IPS-15b (cell line): ENCODE results near the gene NDUFS4.

ENCODE experiments used
- H3K27me3 ChIP-seq: one replicate; pipeline ENCODE4 v1.6.1; 2013; ENCODE audit warnings: low read length; ENCODE audit not compliant: control insufficient read depth, insufficient read depth
- H3K36me3 ChIP-seq: one replicate; pipeline ENCODE4 v1.6.1; 2013; ENCODE audit warnings: low read length; ENCODE audit not compliant: control insufficient read depth, insufficient read depth
- H3K4me1 ChIP-seq: one replicate; pipeline ENCODE4 v1.6.1; 2013; ENCODE audit warnings: mild to moderate bottlenecking, low read length; ENCODE audit not compliant: control insufficient read depth, insufficient read depth
- H3K4me3 ChIP-seq: one replicate; pipeline ENCODE4 v1.5.1; 2013; ENCODE audit warnings: low read depth, low read length
- H3K9ac ChIP-seq: one replicate; pipeline ENCODE4 v1.6.1; 2013; ENCODE audit warnings: low read depth, mild to moderate bottlenecking, low read length
- H3K9me3 ChIP-seq: one replicate; pipeline ENCODE4 v1.6.1; 2013; ENCODE audit warnings: mild to moderate bottlenecking, low read length; ENCODE audit not compliant: control insufficient read depth, insufficient read depth

NDUFS4 gene

GRCh38 chr5:53575831-53576230 is 15.4 kb downstream of the NDUFS4 start:
- H3K36me3 ChIP-seq: no peaks in the 10 kb centered on the region
- no peak overlapping the region for H3K9ac ChIP-seq
- H3K27me3 ChIP-seq: no peaks in the 10 kb centered on the region
- peaks cover 5% of the 10 kb centered on the region for H3K4me1 ChIP-seq
- no peaks in the 10 kb centered on the region for H3K9me3 ChIP-seq
- H3K4me3 ChIP-seq: no peak overlapping the region

- peaks cover 5% of the 10 kb centered on the region for H3K4me1 ChIP-seq
- H3K36me3 ChIP-seq: no peaks in the 10 kb centered on the region
Observed at GRCh38 chr5:53576674-53577073, 16.2 kb downstream of the NDUFS4 start.

GRCh38 chr5:53578854-53579253 is 18.4 kb downstream of the NDUFS4 start:
- H3K36me3 ChIP-seq: no peaks in the 10 kb centered on the region
- H3K27me3 ChIP-seq: no peaks in the 10 kb centered on the region
- peaks cover 5% of the 10 kb centered on the region for H3K4me1 ChIP-seq
- H3K9ac ChIP-seq: no peak overlapping the region
- H3K9me3 ChIP-seq: no peaks in the 10 kb centered on the region
- H3K4me3 ChIP-seq: no peak overlapping the region

More at GRCh38 chr5:53576674-53577073, 16.2 kb downstream of the NDUFS4 start:
- Histone ChIP-seq H3K9ac (no peak overlapping the region), H3K4me3 (no peak overlapping the region), H3K9me3 (no peaks in the 10 kb centered on the region), H3K27me3 (no peaks in the 10 kb centered on the region)

- H3K4me3 ChIP-seq: no peak overlapping the region
- no peaks in the 10 kb centered on the region for H3K27me3 ChIP-seq
- no peaks in the 10 kb centered on the region for H3K4me1 ChIP-seq
- no peaks in the 10 kb centered on the region for H3K36me3 ChIP-seq
- no peak overlapping the region for H3K9ac ChIP-seq
- no peaks in the 10 kb centered on the region for H3K9me3 ChIP-seq
Observed at GRCh38 chr5:53580547-53580946, 20.1 kb downstream of the NDUFS4 start.

DNA sequence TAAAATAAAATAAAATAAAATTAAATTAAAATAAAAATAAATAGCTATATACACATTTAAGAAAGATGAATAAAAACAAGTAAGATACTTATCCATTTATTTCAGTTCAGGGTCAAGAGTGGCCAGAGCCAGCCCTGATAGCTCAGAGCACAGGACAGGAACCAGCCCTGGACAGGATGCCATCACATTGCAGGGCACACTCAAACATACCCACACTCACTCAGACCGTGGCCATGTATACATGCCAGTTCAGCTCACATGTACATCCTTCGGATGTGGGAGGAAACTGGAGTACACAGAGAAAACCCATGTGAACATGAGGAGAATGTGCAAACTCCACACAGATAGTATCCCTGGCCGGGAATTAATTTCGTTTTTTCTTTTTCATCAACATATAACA is 21.8 kb downstream of the NDUFS4 start:
- H3K4me3 ChIP-seq: no peak overlapping the region
- H3K36me3 ChIP-seq: no peaks in the 10 kb centered on the region
- H3K4me1 ChIP-seq: no peaks in the 10 kb centered on the region
- no peaks in the 10 kb centered on the region for H3K9me3 ChIP-seq
- H3K9ac ChIP-seq: no peak overlapping the region
- no peaks in the 10 kb centered on the region for H3K27me3 ChIP-seq

GRCh38 chr5:53590759-53591158 is 30.3 kb downstream of the NDUFS4 start:
- no peaks in the 10 kb centered on the region for H3K4me1 ChIP-seq
- H3K27me3 ChIP-seq: no peaks in the 10 kb centered on the region
- H3K4me3 ChIP-seq: no peak overlapping the region
- no peak overlapping the region for H3K9ac ChIP-seq
- no peaks in the 10 kb centered on the region for H3K9me3 ChIP-seq
- no peaks in the 10 kb centered on the region for H3K36me3 ChIP-seq

DNA sequence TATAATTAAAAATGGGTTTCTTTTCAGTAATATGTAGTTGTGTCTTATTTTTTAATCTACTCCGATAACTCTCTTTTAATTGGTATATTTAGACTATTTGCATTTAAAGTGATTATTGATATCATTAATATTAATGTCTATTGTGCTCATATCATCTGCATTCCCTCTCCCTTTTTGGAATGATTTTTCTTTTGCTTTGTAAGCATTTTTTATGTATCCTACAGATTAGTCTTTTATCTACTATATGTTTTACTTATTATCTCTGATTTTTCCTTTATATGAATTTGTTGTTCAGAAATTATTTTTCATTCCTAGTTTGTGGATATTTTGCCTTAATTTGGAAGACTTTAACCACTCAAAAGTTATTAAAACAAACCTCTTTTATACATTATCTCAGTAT is 34.0 kb downstream of the NDUFS4 start:
- Histone ChIP-seq H3K4me1 (no peaks in the 10 kb centered on the region), H3K36me3 (no peaks in the 10 kb centered on the region), H3K4me3 (no peak overlapping the region), H3K27me3 (no peaks in the 10 kb centered on the region), H3K9me3 (no peaks in the 10 kb centered on the region), H3K9ac (no peak overlapping the region)

- H3K9me3 ChIP-seq: no peaks in the 10 kb centered on the region
- no peaks in the 10 kb centered on the region for H3K27me3 ChIP-seq
- no peak overlapping the region for H3K9ac ChIP-seq
- H3K36me3 ChIP-seq: no peaks in the 10 kb centered on the region
- no peaks in the 10 kb centered on the region for H3K4me1 ChIP-seq
- no peak overlapping the region for H3K4me3 ChIP-seq
Observed at GRCh38 chr5:53597894-53598293, 37.5 kb downstream of the NDUFS4 start.

DNA sequence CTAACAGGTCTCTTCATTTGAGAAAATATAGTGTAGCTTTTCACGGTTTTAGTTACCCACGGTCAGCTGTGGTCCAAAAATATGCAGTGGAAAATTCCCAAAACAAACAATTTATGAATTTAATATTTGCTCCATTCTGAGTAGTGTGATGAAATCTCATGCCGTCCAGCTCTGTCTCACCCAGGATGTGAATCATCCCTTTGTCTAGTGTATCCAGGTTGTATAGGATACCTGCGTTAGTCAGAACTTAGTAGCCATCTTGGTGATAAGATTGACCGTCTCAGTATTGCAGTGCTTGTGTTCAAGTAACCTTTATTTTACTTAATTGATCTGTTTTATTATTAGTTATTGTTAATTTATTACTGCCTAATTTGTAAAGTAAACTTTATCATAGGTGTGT is 41.1 kb downstream of the NDUFS4 start:
- H3K27me3 ChIP-seq: no peaks in the 10 kb centered on the region
- no peaks in the 10 kb centered on the region for H3K36me3 ChIP-seq
- H3K9ac ChIP-seq: no peak overlapping the region
- H3K4me1 ChIP-seq: no peaks in the 10 kb centered on the region
- no peak overlapping the region for H3K4me3 ChIP-seq
- H3K9me3 ChIP-seq: no peaks in the 10 kb centered on the region

GRCh38 chr5:53603009-53603687 is 42.7 kb downstream of the NDUFS4 start:
- Histone ChIP-seq H3K36me3 (no peaks in the 10 kb centered on the region), H3K4me3 (no peak overlapping the region), H3K9ac (no peak overlapping the region), H3K27me3 (no peaks in the 10 kb centered on the region), H3K9me3 (no peaks in the 10 kb centered on the region), H3K4me1 (no peaks in the 10 kb centered on the region)

GRCh38 chr5:53604309-53604708 is 43.9 kb downstream of the NDUFS4 start:
- Histone ChIP-seq H3K4me1 (no peaks in the 10 kb centered on the region), H3K9me3 (no peaks in the 10 kb centered on the region), H3K27me3 (no peaks in the 10 kb centered on the region), H3K9ac (no peak overlapping the region), H3K4me3 (no peak overlapping the region), H3K36me3 (no peaks in the 10 kb centered on the region)

- H3K9ac ChIP-seq: no peak overlapping the region
- H3K36me3 ChIP-seq: no peaks in the 10 kb centered on the region
- no peak overlapping the region for H3K4me3 ChIP-seq
- no peaks in the 10 kb centered on the region for H3K9me3 ChIP-seq
- no peaks in the 10 kb centered on the region for H3K27me3 ChIP-seq
- H3K4me1 ChIP-seq: peaks cover 16% of the 10 kb centered on the region
Observed at GRCh38 chr5:53607886-53608285, 47.4 kb downstream of the NDUFS4 start.
